Astrocyte of the spinal cord (primary cell): ENCODE measurements around the gene OTUD3.

Experiments
- DNase-seq: peaks from one replicate; pipeline ENCODE4 v3.0.0; 2011; ENCODE audit warnings: low read depth, low spot score
- H3K4me3 ChIP-seq: 2 replicates; pipeline ENCODE4 v1.5.1; 2011; ENCODE audit warnings: low read depth, mild to moderate bottlenecking, low read length, moderate library complexity
- CTCF ChIP-seq: IDR thresholded peaks from 2 replicates; pipeline ENCODE4 v1.5.1; 2012; ENCODE audit warnings: low read depth, mild to moderate bottlenecking, low read length, inconsistent platforms
- in situ Hi-C: cut with HindIII; loops from 2 replicates; pipeline ENCODE4 v1.10.0; 2017; ENCODE audit warnings: low sequenced_read_pairs

Gene OTUD3

GRCh38 chr1:19892129-19892528 is 9.9 kb downstream of the OTUD3 start:
- DNase-seq = no peak
- no peak overlapping the region for H3K4me3 ChIP-seq
- in situ Hi-C loops = no loop called here
- TF ChIP-seq CTCF = no peak

DNA sequence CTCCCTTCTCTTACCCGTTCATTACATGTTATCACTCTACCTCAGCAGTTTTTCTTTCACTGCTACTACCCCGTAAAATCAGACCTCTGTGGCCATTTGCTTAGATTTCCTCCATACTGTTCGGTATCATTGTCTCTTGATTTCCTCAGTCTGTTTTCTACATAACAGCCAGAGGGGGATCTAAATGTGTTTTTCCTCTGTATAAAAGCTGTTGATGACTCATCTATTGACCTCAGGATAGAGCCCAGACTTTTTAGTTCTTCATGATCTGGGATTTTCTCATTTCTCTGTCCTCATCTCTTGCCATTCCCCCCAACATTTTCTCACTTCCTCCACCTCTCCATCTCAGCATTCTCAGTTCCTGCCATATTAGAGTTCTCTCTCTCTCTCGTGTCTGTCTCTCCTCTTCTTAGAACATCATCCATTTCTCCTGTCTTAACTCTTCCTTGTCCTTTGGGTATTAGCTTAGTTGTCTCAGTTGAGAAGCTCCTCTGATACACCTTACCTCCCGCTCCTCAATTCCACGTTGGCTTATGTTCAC is 10.5 kb downstream of the OTUD3 start:
- no peak for TF ChIP-seq CTCF
- H3K4me3 ChIP-seq = no peak overlapping the region
- in situ Hi-C loops = no loop called here
- no peak for DNase-seq

DNA sequence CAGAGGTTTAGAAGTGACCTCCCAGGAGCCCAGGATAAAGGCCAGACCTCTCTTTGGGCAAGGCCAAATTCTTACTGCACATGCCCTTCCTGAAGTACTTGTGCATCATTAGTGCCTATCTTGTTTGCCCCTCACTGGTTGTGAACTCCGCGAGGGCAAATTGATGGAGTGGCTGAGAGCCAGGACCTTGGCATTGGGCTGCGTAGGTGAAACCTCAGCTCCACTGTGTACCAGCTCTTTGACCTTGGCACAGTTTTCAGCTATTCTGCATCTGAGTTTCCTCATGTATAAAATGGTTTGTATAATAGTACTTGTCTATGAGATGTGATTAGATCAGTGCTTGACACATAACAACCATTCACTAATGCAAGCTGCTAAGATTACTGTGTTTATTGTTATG is 11.5 kb downstream of the OTUD3 start:
- no peak for TF ChIP-seq CTCF
- DNase-seq = no peak
- in situ Hi-C loops = no loop called here
- H3K4me3 ChIP-seq = no peak overlapping the region

DNA sequence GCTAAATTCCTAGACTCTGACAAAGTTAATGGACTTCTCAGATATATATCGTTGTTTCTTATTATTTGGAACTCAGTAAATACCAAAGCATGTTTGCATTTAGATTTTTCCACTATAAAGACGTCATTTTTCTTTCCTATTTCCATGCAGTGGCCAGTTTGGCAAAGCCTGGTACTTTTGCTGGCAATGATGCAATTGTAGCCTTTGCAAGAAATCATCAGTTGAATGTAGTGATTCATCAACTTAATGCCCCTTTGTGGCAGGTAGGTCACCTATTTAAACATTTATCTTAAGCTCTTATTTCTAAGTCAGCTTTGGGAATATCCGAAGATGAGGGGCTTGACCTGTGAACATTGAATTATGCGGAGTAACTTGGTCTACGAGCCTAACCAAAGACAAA is 12.0 kb downstream of the OTUD3 start:
- no peak for TF ChIP-seq CTCF
- no peak overlapping the region for H3K4me3 ChIP-seq
- in situ Hi-C loops = no loop called here
- peak; percentile 26 for DNase-seq

GRCh38 chr1:19901653-19902052 is 19.5 kb downstream of the OTUD3 start:
- in situ Hi-C loops = no loop called here
- no peak for TF ChIP-seq CTCF
- H3K4me3 ChIP-seq = no peak overlapping the region
- DNase-seq = no peak

DNA sequence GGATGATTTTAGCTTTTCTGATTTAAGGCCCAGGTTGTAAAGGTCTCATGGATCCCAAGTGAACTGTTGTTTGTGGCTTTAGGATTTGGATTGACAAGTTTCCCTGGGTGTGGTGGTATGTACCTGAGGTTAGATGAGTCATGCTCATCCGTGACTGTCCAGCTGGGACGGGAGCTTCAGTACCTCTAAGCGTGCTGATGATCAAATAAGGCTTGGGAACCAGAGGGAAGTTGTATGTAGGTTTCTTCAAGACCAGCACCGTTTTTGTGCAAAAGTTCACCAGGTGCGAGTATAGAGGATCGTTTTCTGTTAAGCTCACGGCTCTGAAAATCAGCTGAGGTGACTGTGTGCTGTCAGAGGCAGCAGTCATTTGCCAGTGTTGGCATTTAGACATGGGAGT is 21.4 kb downstream of the OTUD3 start:
- TF ChIP-seq CTCF = no peak
- DNase-seq = no peak
- in situ Hi-C loops = no loop called here
- H3K4me3 ChIP-seq = no peak overlapping the region

DNA sequence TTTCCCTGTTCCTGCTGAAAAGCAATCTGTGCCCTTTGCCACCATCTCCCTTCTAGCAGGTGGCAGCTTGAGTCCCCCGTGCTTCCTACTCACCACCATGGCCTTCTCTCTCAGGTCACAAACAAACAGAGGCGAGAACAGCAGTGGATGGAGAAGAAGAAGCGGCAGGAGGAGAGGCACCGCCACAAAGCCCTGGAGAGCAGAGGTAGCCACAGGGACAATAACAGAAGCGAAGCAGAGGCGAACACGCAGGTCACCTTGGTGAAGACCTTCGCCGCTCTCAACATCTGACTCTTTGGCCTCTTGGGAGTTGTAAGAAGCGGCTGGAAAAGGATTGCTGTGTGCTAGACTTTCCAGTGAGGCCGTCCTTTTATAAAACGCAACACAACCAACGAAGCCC is 25.3 kb downstream of the OTUD3 start:
- TF ChIP-seq CTCF = no peak
- H3K4me3 ChIP-seq = no peak overlapping the region
- no peak for DNase-seq
- in situ Hi-C loops = no loop called here
